GM21717 (cell line): ENCODE measurements around the gene SUPT5H.
A peak's percentile ranks its signal among the peaks of the same experiment; 100 is the strongest.
"Not testable (repeated sequence)": the region's sequence is repeated elsewhere in the genome, so short reads cannot be mapped to it uniquely, and the experiment has no call there.

Experiments used
- ATAC-seq: cut with Tn5 transposase; IDR thresholded peaks from one replicate; pipeline ENCODE4 v1.9.1; 2021; ENCODE audit warnings: mild to moderate bottlenecking, moderate library complexity; ENCODE audit not compliant: unreplicated experiment

Gene SUPT5H

DNA sequence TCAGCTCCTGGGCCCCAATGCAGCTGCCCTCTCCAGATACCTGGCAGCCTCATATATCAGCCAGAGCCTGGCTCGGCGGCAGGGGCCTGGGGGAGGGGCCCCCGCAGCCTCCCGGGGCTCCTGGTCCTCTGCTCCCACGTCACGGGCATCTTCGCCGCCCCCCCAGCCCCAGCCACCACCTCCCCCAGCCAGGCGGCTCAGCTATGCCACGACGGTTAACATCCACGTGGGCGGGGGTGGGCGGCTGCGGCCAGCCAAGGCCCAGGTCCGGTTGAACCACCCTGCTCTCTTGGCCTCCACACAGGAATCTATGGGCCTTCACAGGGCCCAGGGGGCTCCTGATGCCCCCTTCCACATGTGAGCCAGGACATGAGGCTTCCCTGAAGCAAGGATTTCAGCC lies 20.4 kb upstream of the SUPT5H start:
- no peak for ATAC-seq

DNA sequence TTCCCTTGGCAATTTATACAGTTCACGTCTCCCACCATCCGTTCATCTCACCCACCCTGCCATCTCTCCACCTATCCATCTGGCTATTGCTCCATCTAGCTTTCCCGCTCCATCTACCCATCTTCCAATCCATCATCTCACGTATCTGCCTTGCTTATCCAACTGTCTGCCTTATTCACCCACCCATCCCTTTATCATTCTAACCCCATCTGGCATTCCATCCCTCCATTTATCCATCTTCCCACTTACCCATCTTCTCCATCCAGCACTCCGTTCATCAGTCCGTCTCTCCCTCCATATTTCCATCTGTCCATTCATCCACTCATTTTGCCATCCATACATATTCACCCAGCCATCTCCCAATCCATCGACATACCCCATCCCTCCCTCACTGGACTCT lies 19.6 kb upstream of the SUPT5H start:
- ATAC-seq, result no peak

DNA sequence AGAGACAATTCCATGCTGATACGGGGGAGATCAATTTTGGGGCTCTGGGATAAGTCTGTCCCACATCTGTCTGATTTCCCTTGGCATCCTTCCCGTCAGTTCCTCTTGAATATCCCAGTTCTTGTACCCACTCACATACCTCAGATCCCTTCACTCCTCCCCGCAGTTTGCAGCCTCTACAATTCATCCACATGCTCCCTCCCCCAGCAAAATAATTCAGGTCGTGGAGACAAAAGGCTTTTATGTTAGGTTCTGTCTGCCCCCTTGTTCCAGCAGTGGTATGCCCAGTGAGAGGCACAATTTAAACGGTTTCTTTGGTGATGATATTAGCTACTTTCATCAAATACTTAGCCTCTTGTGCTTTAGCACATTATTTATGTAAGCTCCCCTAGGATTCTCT lies 19.2 kb upstream of the SUPT5H start:
- ATAC-seq, result no peak

DNA sequence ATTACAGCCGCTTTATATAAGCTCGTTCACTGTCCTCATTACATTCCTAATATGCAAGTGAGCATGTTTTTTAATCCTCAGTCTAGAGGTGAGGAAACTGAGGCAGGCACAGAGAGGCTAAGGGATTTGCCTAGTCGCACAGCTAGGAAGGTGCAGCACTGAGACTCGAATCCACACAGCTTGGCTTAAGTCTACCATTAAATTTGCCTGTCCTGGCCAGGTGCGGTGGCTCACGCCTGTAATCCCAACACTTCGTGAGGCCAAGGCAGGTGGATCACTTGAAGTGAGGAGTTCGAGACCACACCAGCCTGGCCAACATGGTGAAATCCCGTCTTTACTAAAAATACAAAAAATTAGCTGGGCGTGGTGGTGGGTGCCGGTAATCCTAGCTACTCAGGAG lies 17.7 kb upstream of the SUPT5H start:
- no peak for ATAC-seq

DNA sequence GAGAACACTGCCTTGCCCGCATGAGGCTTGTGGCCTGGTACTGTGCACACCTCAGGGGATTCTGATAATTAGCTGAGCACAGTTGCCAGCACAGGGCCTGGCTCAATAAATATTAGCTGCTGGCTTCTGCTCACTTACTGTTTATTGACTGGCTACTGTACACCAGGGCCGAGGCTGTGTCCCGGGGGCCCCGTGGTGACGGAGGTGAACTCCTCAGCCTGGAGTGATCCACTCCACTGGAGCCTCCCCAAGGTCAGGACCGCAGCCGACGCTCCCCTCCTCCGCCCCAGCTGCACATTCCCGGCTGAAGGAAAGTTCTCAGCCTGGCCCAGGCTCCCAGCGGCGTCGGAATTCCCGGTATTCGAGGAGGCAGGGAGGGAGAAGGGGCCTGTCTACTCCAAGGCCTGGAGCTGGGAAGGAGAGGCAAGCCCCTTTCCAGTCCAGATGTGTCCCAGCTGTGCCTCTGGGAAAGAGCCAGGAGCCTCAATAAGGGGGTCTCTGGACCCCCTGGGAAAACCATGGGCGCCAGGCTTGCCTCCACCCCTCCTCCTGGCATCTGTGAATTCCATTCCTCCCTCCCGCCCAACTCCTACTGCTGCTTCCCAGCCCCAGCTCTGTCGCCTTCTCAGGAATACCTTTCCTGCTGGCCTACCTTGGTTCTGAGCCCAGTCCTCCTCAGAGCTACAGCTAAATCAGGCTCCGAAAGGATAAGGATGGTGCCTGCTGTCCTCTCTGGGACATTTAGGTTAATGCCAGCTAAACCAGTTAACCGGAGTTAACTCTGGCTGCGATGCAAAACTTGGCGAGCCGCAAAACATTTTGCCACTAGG lies 16.9 kb upstream of the SUPT5H start:
- ATAC-seq, result no peak

DNA sequence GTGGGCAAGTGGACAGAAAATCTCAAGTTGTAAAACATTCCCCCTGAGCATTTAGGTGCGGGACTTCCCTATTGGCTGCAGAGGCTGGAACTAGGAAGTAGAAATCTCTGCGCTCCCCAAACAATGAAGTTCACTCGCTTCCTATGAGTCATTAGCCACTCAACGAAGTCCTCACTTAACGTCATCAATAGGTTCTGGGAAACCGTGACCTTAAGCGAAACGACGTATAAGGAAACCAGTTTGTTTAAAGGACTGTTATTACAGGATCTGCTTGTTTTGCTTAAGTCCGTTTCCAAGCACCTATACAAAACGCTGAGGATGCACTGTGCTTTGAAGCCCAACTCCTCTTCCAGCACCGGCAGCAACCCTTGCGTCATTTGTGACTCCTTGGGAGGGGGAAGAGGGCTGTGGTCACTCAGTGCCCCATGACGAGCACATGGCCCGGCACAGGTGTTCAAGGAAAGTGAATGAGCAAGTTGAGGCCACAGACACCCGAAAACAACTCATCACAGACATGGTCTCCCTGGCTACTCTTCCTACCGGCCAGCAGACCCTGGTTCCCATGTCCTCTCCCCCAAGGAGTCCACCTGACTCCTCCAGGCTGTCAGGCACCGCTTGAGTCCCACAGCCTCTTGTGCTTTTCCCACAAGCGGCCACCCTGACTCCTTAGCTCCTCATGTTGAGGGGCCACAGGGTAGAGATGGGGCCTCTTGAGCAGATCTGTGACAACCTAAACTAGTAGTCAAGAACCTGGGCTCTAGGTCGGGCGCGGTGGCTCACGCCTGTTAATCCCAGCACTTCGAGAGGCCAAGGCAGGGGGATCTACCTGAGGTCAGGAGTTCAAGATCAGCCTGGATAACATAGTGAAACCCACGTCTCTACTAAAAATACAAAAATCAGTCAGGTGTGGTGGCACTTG lies 14.4 kb upstream of the SUPT5H start:
- ATAC-seq, result no peak

DNA sequence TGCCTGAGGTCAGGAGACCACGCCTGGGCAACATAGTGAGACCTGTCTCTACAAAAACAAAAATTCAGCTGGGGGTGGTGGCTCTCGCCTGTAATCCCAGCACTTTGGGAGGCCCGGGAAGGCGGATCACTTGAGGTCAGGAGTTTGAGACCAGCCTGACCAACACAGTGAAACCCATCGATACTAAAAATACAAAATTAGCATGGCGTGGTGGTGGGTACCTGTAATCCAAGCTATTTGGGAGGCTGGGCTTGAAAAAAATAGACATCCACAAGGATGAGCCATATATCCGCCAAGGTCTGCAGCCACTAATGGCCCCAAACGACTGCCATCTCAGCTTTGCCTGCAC lies 12.7 kb upstream of the SUPT5H start:
- ATAC-seq, result no peak

DNA sequence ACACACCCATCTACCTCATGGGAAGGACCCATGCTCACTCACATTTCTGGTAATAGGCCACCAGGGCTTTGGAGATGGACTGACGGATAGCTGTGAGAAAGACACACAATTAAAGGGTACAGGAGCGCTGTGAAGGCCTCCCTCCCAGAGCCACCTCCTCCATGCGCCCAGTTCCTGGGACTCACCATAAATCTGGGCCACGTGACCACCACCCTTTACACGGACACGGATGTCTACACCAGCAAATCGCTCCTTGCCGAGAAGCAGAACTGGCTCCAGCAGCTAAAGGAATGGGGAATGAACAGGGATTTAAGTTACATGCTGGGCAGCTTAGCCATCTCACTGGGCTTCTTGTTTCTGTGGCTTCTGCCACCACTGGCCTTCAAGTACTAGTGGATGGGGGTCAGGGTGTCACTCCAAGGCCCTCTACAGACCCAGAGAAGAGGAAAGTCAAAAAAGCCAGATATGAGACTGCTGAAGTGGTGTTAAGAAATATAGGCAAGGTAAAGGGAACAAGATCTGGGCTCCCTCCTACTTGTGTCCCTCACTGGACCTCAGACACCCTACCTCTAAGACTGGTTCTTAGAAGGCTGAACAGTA lies 11.8 kb upstream of the SUPT5H start:
- ATAC-seq, result no peak

DNA sequence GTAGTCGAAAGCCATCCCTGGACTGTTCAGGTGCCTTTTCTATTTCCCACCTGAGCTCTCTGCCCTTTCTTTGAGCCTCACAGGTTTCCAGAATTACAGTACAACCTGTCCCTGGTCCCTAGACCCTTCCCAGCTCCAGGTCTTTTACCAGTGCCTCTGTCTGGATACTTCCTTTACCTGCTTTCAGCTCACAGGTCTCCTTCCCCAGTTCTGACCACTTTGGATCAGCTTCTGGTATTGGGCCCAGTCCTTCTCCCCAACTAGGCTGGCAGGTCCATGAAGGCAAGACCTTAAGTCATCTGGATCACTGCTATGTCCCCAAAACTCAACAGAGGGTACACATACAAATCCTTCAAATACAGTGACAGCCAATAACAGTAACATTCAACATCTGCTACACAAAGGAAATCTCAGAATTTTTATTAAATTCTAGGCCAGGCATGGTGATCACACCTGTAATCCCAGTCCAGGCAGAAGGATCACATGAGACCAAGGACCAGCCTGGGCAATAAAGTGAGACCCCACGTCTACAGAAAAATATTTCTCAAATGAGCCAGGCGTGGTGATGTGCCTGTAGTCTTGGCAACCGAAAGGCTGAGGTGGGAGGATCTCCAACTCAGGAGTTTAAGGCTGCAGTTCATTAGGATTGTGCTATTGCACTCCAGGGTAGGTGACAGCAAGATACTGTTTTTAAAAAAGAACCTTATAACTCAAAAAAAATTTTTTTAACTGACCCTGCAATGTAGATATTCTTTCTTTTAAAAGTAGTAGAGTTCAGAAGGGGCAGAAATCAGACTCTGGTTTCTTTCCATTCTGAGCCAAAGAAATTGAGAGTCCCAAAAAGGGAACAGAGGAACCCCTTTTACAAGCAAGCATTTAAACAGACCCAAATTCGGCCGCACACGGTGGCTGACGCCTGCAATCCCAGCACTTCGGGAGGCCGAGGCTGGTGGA lies 11.0 kb upstream of the SUPT5H start:
- ATAC-seq, result no peak

DNA sequence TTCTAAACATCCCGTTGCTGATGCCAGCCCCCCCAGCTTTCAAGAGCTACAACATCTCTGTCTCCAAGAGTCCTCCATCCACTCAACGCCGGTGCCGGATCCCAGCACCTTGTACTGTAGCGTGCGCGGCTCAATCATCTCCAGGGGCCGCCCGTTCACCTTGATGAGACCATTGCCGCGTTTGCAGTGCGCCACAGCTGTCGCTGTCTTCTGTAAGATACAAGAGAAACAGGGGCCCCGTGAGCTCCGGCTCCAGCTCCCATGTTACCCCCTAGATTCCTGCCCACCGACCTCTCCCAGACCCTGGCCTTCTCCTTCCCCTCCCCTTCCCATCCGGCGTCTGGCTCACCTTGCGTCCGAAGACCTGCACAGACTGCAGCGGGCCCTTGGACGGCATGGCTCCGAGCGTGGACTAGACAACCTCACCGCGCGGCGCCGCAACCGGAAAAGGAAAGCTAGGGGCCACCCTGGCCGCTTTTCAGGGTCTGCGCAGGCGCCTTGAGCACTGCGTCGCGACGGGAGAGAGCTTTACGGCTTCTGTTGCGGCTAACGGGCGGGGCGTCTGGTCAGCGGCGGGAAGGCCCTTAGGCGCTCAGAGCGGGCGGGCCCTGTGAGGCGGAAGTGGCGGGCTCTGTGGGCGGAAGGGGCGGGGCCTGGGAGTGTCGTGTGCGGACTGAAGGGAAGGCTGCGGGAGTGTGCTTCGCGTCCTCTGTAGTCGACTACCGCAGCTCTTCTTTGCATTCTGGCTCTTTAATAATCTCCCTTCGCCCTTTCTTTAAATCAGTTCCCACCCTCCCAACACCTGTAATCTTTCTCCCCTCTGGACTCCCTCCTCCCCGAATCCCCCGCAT lies 9.7 kb upstream of the SUPT5H start, which contains the start of gene RPS16:
RPS16 (minus strand) TSS at position 451 of the 851 bp plus-strand sequence; CDS start at position 397, 54 bp downstream.
- peak; percentile 51 for ATAC-seq

DNA sequence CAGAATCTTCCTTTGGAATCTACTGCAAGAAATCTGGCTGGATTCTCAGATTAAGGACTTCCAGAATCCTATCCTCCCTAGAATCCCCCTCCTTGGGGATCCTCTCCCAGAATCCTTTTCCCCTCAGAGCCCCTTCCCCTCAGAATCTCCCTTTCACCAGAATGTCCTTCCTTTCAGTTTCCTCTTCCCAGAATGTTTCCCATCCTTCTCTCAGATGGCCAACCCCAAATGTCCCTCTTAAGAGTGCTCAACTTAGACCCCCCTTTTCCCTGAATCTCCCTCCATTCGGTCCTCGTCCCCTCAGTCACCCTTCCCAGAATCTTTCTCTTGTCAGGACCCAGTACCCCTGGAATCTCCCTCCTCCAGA lies 9.0 kb upstream of the SUPT5H start:
- ATAC-seq, result no peak

DNA sequence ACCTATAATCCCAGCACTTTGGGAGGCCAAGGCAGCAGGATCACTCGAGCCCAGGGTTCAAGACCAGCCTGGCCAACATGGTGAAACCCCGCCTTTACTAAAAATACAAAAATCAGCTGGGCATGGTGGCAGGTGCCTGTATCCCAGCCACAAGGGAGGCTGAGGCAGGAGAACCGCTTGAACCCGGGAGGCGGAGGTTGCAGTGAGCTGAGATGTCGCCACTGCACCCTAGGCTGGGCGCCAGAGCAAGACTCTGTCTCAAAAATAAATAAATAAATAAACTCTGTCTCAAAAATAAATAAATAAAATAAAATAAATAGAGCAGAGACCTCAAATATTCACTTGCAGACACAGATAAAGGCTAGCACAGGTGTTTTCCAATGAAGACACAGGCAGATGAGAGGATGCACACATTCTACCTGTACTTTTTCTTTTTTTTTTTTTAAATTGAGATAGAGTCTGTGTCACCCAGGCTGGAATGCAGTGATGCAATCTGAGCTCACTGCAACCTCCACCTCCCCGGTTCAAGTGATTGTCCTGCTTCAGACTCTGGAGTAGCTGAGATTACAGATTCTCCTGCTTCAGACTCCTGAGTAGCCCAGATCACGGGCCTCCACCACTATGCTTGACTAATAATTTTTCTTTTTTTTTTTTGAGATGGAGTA lies 7.0 kb upstream of the SUPT5H start:
- ATAC-seq, result no peak

DNA sequence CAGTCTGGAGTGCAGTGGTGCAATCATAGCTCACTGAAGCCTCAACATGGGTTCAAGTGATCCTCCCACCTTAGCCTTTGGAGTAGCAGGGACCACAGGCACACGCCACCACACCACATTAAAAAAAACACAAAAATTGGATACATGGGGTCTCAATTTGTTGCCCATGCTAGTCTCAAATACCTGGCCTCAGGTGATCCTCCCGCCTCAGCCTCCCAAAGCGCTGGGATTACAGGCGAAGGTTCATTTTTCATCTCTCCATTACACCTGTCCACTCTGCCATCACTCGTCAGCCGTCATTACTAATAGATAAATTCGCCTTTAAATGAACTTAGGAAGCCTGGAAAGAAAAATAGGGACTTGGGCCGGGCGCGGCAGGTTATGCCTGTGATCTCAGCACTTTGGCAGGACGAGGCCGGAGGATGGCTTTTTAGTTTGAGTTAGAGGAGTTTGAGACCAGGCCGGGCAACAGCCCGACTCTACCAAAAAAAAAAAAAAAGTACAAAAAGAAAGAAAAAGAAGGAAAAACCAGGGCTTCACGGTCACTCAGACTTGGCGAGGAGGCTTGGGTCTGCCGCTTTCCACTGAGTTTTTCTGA lies 685 bp upstream of the SUPT5H start:
- no peak for ATAC-seq

DNA sequence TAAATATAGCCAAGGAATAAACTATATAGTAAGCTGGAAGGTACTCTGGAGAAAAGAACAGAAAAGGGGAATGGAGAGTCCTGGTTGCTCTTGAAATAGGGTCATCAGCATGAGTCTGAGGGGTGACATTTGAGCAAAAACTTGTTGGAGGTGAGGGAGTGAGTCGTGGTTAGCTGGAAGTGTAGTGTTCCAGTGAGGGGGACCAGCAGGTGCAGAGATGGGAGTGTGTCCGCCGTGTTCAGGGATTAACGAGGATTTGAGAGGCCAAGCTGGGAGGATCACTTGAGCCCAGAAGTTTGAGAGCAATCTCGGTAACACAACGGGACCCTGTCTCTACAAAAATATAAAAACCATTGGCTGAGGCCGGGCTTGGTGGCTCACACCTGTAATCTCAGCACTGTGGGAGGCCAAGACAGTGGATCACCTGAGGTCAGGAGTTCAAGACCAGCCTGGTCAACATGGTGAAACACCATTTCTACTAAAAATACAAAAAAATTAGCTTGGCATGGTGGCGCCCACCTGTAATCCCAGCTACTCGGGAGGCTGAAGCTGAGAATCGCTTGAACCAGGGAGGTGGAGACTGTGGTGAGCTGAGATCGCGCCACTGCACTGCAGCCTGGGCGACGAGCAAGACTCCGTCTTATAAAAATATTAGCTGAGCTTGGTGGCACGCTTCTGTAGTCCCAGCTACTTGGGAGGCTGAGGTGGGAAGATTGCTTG lies 1.1 kb downstream of the SUPT5H start:
- no peak for ATAC-seq

DNA sequence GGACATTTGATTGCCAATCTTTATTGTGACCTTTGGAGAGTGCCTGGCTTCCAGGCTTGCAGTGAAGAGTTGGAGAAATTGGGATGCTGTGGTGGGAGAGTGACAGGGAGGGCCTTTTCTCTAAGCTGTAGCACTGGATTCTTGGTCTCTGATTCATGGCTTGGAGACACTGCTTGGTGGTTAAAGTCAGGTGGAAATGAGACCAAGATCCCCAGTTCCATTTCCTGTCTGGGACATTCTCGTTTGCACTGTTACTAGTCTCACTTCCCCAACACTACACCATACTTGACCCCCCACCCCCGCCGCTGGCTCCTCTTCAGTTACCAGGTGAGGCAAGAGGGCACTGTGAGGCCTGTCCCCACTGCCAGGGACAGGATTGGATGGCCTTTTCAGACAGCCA lies 2.9 kb downstream of the SUPT5H start:
- no peak for ATAC-seq

DNA sequence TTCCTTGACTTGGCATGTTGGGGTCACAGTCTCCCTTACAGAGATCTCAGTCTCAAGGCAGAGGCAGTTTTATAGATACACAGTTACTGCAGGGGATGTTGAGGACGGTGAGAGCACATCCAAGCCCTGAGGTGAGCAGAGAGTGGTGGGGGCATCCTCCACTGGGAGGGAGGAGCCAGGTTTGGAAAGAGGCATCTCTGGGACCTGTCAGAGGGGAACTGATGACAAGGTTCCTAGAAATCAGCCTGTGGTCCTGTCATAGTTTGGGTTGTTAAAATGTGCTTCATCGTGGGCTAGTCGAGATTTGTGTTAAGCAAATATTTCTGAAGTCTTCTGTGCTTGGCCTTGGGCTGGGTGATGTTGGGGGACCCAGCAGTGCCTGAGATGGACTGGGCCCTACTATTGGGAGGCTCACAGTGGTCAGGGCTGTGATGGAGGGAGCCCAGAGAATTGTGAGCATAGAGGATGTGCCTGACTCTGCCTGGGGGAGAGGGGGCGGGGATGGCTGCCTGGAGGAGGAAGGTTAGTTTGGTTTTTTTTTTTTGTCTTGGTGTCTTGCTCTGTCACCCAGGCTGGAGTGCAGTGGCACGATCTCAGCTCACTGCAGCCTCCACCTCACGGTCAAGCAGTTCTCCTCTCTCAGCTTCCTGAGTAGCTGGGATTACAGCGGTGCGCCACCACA lies 3.9 kb downstream of the SUPT5H start:
- no peak for ATAC-seq

DNA sequence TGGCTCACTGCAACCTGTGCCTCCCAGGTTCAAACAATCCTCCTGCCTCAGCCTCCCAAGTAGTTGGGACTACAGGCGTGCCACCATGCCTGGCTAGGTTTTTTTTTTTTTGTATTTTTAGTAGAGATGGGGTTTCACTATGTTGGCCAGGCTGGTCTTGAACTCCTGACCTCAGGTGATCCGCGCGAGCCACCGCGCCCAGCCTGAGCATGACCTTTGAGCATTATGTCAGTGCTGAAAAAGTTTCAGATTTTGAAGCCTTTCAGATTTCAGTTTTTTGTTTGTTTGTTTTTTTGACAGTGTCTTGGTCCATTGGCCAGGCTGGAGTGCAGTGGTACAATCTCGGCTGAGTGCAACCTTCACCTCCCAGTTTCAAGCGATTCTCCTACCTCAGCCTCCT lies 5.9 kb downstream of the SUPT5H start:
- not testable (repeated sequence) for ATAC-seq
